ENCODE measurements around the gene SEC14L1. TPM values are rescaled to one million over a fixed set of nuclear protein-coding genes. Genes with fewer than 3 reads are reported as not detected.

The SEC14L1 gene
- total and polyA plus RNA-seq, 12 donors, result 61.8 to 255 (median 143) TPM

DNA sequence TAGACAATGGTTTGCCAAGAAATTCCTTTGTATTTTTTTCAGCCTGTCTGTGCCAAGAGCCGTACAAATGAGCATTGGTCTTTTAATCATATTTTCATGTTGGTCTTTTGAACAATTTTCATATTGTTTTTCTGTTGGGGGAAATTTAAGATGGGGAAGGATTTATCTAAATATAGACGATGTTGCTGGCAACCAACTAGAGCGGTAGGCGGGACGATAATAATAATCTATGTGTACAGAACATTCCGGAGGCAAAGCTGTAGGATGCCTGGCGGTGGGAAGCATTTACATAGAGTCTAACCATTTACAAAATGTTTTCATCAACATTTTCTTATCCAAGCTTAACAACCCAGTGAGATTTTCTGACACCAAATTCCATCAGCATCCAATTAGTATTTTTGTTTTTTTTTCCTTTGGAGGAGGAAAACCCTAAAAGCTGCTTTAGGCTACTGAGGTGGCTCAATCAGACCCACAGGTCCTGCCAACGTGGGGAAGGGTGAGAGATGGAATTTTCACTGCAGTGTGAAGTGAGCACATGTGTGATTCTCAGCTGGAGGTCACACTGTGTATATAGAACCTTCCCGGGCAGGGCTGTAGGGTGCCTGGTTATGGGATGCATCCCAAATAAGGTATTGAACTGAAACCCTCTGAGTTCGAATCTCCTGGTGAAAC is 11.7 kb upstream of the SEC14L1 start:
- DNase-seq, result no peak
- Histone ChIP-seq H3K4me3 (no peak overlapping the region), H3K9me3 (replicated peaks in 1 of 3) (no peaks in the 10 kb centered on the region), H3K27me3 (no peaks in the 10 kb centered on the region), H3K27ac (peak overlapping the region in 4 of 5 donors; percentile 22 to 87 (median 70)), H3K4me1 (replicated peaks in 1 of 2) (peaks cover 21 to 52% of the 10 kb centered on the region in 2 donors), H3K36me3 (replicated peaks in 1 of 2) (no peaks in the 10 kb centered on the region)
- intact Hi-C loops (cut with DNase I), result no loop called here
- TF ChIP-seq, protein P1, sequence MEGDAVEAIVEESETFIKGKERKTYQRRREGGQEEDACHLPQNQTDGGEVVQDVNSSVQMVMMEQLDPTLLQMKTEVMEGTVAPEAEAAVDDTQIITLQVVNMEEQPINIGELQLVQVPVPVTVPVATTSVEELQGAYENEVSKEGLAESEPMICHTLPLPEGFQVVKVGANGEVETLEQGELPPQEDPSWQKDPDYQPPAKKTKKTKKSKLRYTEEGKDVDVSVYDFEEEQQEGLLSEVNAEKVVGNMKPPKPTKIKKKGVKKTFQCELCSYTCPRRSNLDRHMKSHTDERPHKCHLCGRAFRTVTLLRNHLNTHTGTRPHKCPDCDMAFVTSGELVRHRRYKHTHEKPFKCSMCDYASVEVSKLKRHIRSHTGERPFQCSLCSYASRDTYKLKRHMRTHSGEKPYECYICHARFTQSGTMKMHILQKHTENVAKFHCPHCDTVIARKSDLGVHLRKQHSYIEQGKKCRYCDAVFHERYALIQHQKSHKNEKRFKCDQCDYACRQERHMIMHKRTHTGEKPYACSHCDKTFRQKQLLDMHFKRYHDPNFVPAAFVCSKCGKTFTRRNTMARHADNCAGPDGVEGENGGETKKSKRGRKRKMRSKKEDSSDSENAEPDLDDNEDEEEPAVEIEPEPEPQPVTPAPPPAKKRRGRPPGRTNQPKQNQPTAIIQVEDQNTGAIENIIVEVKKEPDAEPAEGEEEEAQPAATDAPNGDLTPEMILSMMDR (IDR thresholded peaks at IDR 0.05), result no peak
- no peak for TF ChIP-seq POLR2A (IDR thresholded peaks at IDR 0.05)
- WGBS, 4 donors, result 58 to 71% (median 66%) methylated on average over 10 of the region's 10 CpGs

DNA sequence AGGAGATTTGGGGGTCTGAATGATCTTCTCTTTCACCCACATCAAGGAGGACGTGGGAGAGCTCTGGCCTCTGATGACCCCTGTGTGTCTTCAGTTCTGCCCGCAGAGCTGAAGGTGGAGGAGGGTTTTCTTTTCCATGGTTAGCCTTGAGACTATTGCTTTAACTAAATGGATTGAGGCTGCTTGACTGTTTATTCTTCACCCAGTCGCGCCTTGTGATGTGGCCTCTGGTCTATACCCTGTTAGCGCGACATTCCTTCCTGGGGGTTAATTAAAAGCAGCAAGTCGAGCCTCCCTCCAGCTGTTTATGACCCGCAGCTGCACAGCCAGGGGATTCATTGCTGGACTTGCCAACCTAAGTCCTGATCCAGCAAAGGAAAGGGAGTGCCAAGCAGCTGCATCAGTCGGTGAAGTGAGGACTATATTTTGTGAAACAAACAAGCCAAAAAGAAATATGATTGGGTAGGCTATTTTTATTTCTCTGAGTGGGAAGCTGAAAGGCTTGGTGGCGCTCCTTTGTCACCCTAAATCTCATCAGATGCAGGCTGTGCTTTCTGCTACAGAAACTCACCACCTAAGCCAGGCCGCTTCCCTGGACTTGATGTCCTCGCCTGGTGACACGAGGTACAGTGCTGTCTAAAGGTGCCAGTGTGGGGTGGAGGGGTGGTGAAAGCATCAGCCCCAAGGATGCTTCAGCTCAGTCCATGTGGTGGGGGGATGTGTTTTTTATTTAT is 11.0 kb upstream of the SEC14L1 start:
- H3K27ac ChIP-seq, result peak overlapping the region in 2 of 5 donors; percentile 77 to 87
- 62 to 72% (median 66%) methylated on average over 13 of the region's 13 CpGs for WGBS, 4 donors
- no peak for TF ChIP-seq POLR2A (IDR thresholded peaks at IDR 0.05)
- TF ChIP-seq, protein P1 (IDR thresholded peaks at IDR 0.05), result no peak
- DNase-seq, result no peak
- H3K9me3 ChIP-seq (replicated peaks in 1 of 3), result no peaks in the 10 kb centered on the region
- no peaks in the 10 kb centered on the region for H3K36me3 ChIP-seq (replicated peaks in 1 of 2)
- peaks cover 21 to 46% of the 10 kb centered on the region in 2 donors for H3K4me1 ChIP-seq (replicated peaks in 1 of 2)
- H3K27me3 ChIP-seq, result no peaks in the 10 kb centered on the region
- intact Hi-C loops (cut with DNase I), result no loop called here
- H3K4me3 ChIP-seq, result no peak overlapping the region

DNA sequence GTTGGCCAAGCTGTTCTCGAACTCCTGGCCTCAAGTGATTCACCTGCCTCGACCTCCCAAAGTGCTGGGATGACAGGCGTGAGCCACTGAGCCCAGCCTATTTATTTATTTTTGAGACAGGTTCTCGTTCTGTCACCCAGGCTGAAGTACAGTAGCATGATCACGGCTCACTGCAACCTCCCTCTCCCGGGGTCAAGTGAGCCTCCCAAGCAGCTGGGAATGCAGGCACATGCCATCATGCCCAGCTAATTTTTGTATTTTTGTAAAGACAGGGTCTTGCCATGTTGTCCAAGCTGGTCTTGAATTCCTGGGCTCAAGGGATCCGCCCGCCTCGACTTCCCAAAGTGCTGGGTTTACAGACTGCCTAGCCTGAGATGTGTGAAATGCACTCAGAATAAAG is 10.2 kb upstream of the SEC14L1 start:
- H3K27me3 ChIP-seq, result no peaks in the 10 kb centered on the region
- WGBS, 4 donors, result 89 to 94% (median 93%) methylated on average over 9 of the region's 9 CpGs
- intact Hi-C loops (cut with DNase I), result no loop called here
- DNase-seq, result no peak
- no peak overlapping the region for H3K4me3 ChIP-seq
- H3K36me3 ChIP-seq (replicated peaks in 1 of 2), result no peaks in the 10 kb centered on the region
- TF ChIP-seq, protein P1 (IDR thresholded peaks at IDR 0.05), result no peak
- TF ChIP-seq POLR2A (IDR thresholded peaks at IDR 0.05), result no peak
- peaks cover 21 to 39% of the 10 kb centered on the region in 2 donors for H3K4me1 ChIP-seq (replicated peaks in 1 of 2)
- H3K27ac ChIP-seq, result peak overlapping the region in 2 of 5 donors; percentile 77 to 87
- H3K9me3 ChIP-seq (replicated peaks in 1 of 3), result no peaks in the 10 kb centered on the region

DNA sequence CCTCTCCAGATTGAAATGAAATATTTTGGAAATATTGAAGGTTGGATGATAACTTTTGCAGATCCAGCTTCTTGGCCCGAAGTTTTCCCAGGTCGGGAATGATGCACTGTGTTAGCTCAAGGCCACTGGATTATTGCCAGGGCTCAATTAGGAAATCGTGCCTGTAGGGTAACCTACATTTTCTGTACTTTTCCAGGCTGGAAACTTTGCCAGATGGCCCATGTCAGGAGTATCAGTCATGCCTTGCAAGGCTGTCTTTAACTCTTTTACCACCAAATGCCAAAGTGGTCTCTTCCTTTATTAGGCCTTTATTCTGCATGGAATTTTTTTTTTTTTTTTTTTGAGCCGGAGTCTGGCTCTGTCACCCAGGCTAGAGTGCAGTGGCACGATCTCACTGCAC is 8.9 kb upstream of the SEC14L1 start:
- Histone ChIP-seq H3K4me1 (replicated peaks in 1 of 2) (peaks cover 21 to 33% of the 10 kb centered on the region in 2 donors), H3K9me3 (replicated peaks in 1 of 3) (no peaks in the 10 kb centered on the region), H3K4me3 (no peak overlapping the region), H3K27me3 (no peaks in the 10 kb centered on the region), H3K36me3 (replicated peaks in 1 of 2) (no peaks in the 10 kb centered on the region), H3K27ac (peak overlapping the region; percentile 3 to 87 (median 82))
- 14 to 27% (median 22%) methylated on average over 5 of the region's 5 CpGs for WGBS, 4 donors
- TF ChIP-seq, protein P1 (IDR thresholded peaks at IDR 0.05), result no peak
- TF ChIP-seq POLR2A (IDR thresholded peaks at IDR 0.05), result no peak
- DNase-seq, result peak; percentile 60 to 92 (median 82)
- intact Hi-C loops (cut with DNase I), result no loop called here
